ENCODE data around the gene TPK1. TPM values are rescaled to one million over a fixed set of nuclear protein-coding genes. Genes with fewer than 3 reads are reported as not detected.
A peak's percentile ranks its signal among the peaks of the same experiment; 100 is the strongest.

TPK1 gene
- total and polyA plus RNA-seq, 7 experiments from 2014 or later = 18.2 to 32.9 (median 26.3) TPM

- Histone ChIP-seq H3K9me3 (ENCODE audit: control insufficient read depth in 2 of 3, low read length in 3 of 3) (no peaks in the 10 kb centered on the region), H3K27me3 (ENCODE audit: control insufficient read depth in 2 of 2, insufficient read depth in 2 of 2, low read length in 2 of 2) (no peaks in the 10 kb centered on the region), H3K4me1 (ENCODE audit: control insufficient read depth in 2 of 2, insufficient read depth in 2 of 2, low read length in 2 of 2) (no peaks in the 10 kb centered on the region), H3K36me3 (ENCODE audit: control insufficient read depth in 2 of 3, insufficient read depth in 3 of 3, low read length in 3 of 3) (no peaks in the 10 kb centered on the region), H3K27ac (ENCODE audit: low read depth, low read length) (no peak overlapping the region), H3K4me3 (ENCODE audit: low read length) (no peak overlapping the region)
- POLR2A ChIA-PET = no interaction called here
- Mint-ChIP-seq H3K27me3 (peaks cover under 1 to 22% (median 8%) of the 10 kb centered on the region in 5 donors), H3K9me3 (no peaks in the 10 kb centered on the region), H3K4me1 (peaks cover 0 to 2% (median 0%) of the 10 kb centered on the region in 7 donors), H3K4me3 (no peak overlapping the region), H3K36me3 (no peaks in the 10 kb centered on the region), H3K27ac (peak overlapping the region in 1 of 9 donors; percentile 9)
- DNase-seq = no peak
- CTCF ChIA-PET = interaction anchor here (1.4 kb wide), 1 partner anchor 11 kb away, joined by 3 read pairs; no protein-coding TSS in a partner anchor
- no peak for ATAC-seq
- intact Hi-C loops (cut with micrococcal nuclease) = no loop called here
These were observed 430.9 kb downstream of the TPK1 start for GRCh38 chr7:144404946-144405345.

- intact Hi-C loops (cut with micrococcal nuclease) = no loop called here
- Mint-ChIP-seq H3K27me3 (peaks cover 0 to 22% (median 7%) of the 10 kb centered on the region in 5 donors), H3K9me3 (no peaks in the 10 kb centered on the region), H3K4me1 (no peaks in the 10 kb centered on the region), H3K36me3 (no peaks in the 10 kb centered on the region), H3K27ac (peak within 1 kb of the TSS in 1 of 9 donors; percentile 78), H3K4me3 (no peak within 1 kb of the TSS)
- DNase-seq = no peak
- H3K4me3 ChIP-seq (ENCODE audit: low read length) = no peak within 1 kb of the TSS
- no peak for ATAC-seq
- no peaks in the 10 kb centered on the region for H3K9me3 ChIP-seq (ENCODE audit: control insufficient read depth in 2 of 3, low read length in 3 of 3)
- H3K27ac ChIP-seq (ENCODE audit: low read depth, low read length) = no peak within 1 kb of the TSS
- H3K36me3 ChIP-seq (ENCODE audit: control insufficient read depth in 2 of 3, insufficient read depth in 3 of 3, low read length in 3 of 3) = no peaks in the 10 kb centered on the region
- CTCF ChIA-PET = interaction anchor here (1.4 kb wide), 1 partner anchor 10 kb away, joined by 3 read pairs; no protein-coding TSS in a partner anchor
- H3K27me3 ChIP-seq (ENCODE audit: control insufficient read depth in 2 of 2, insufficient read depth in 2 of 2, low read length in 2 of 2) = no peaks in the 10 kb centered on the region
- POLR2A ChIA-PET = no interaction called here
- H3K4me1 ChIP-seq (ENCODE audit: control insufficient read depth in 2 of 2, insufficient read depth in 2 of 2, low read length in 2 of 2) = no peaks in the 10 kb centered on the region
These were observed 432.2 kb downstream of the TPK1 start, which contains the start of gene NOBOX for GRCh38 chr7:144403649-144404061. Gene NOBOX, minus strand, starts transcription at chr7:144403693.

- H3K9me3 Mint-ChIP-seq = no peaks in the 10 kb centered on the region
These were observed 432.8 kb downstream of the TPK1 start for GRCh38 chr7:144403102-144403501.

More at GRCh38 chr7:144403102-144403501, 432.8 kb downstream of the TPK1 start:
- Histone ChIP-seq H3K27me3 (ENCODE audit: control insufficient read depth in 2 of 2, insufficient read depth in 2 of 2, low read length in 2 of 2) (no peaks in the 10 kb centered on the region), H3K9me3 (ENCODE audit: control insufficient read depth in 2 of 3, low read length in 3 of 3) (no peaks in the 10 kb centered on the region), H3K4me3 (ENCODE audit: low read length) (no peak overlapping the region), H3K36me3 (ENCODE audit: control insufficient read depth in 2 of 3, insufficient read depth in 3 of 3, low read length in 3 of 3) (no peaks in the 10 kb centered on the region), H3K4me1 (ENCODE audit: control insufficient read depth in 2 of 2, insufficient read depth in 2 of 2, low read length in 2 of 2) (no peaks in the 10 kb centered on the region), H3K27ac (ENCODE audit: low read depth, low read length) (no peak overlapping the region)
- Mint-ChIP-seq H3K36me3 (no peaks in the 10 kb centered on the region), H3K27me3 (peaks cover 0 to 19% (median 3%) of the 10 kb centered on the region in 5 donors), H3K4me1 (no peaks in the 10 kb centered on the region), H3K27ac (peak overlapping the region in 1 of 9 donors; percentile 78), H3K4me3 (no peak overlapping the region)
- intact Hi-C loops (cut with micrococcal nuclease) = no loop called here
- ATAC-seq = no peak
- ChIA-PET CTCF (no interaction called here), POLR2A (no interaction called here)
- no peak for DNase-seq
